GM13976 (cell line): ENCODE measurements around the gene GPN2.
A peak's percentile ranks its signal among the peaks of the same experiment; 100 is the strongest.

Experiments
- DNase-seq: peaks from one replicate; pipeline ENCODE4 v3.0.0; 2012; ENCODE audit warnings: low spot score
- CTCF ChIP-seq: IDR thresholded peaks from 2 replicates; pipeline ENCODE4 v1.5.1; 2012; ENCODE audit warnings: borderline replicate concordance, mild to moderate bottlenecking; ENCODE audit not compliant: insufficient read depth; ENCODE audit errors: extremely low read depth, missing control alignments, control extremely low read depth
- in situ Hi-C: fragments of 300-500 bp; cut with MboI; formaldehyde crosslinking; loops from one replicate; pipeline ENCODE4 v1.12.0; 2022; ENCODE audit warnings: low sequenced_read_pairs, mixed read lengths, inconsistent platforms; ENCODE audit not compliant: unreplicated experiment

Gene GPN2

DNA sequence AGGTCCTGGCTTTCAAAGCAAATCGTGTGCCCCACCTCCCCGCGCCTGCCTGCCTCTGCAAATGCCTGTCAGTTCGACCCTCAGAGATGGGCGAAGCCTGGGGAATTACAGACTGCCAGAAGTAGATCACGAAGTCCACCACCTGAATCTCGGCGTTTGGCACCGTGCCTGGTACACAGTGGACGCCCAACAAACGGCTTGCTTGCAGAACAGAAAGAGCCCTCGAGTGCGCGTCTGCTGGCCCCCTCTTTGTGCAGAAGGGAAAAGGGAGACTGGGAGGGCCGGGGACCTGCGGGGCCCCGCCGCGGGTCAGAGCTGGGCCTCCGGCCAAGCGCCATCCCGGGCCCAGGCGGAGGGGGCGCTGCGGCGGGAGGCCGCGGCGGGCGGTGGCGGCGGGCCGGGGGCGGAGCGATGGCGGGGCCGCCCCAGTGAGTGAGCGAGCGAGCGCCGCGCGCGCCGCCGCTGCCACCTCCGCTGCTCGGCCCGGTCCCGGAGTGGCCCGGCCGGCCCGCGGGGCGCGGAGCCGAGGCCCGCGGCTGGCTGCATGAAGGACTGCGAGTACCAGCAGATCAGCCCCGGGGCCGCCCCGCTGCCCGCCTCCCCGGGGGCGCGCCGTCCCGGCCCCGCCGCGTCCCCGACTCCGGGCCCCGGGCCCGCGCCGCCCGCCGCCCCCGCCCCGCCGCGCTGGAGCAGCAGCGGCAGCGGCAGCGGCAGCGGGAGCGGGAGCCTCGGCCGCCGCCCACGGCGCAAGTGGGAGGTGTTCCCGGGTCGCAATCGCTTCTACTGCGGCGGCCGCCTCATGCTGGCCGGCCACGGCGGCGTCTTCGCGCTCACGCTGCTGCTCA lies 63.6 kb downstream of the GPN2 start, which contains the start of gene ZDHHC18:
ZDHHC18 (plus strand) TSS at position 428 of the 845 bp plus-strand sequence; CDS start at position 545, 117 bp downstream.
- in situ Hi-C loops: no loop called here

More for the DNA sequence above, 63.6 kb downstream of the GPN2 start, which contains the start of gene ZDHHC18:
- peak; percentile 86 for TF ChIP-seq CTCF
- peak; percentile 91 for DNase-seq
